Upper lobe of right lung (tissue), 1 donor: ENCODE data around the gene ITPR2. TPM values are rescaled to one million over a fixed set of nuclear protein-coding genes. Genes with fewer than 3 reads are reported as not detected.

Source experiments
- ATAC-seq: fragments of 200-7000 bp; cut with Tn5 transposase; one replicate; pipeline ENCODE4 v1.9.1; 2020; ENCODE audit warnings: mild to moderate bottlenecking, moderate library complexity
- DNase-seq: peaks from one replicate; pipeline ENCODE4 v3.0.0-alpha.2; 2020
- H3K27ac ChIP-seq: fragments of 200-600 bp; one replicate; pipeline ENCODE4 v1.8.0; 2022
- H3K27me3 ChIP-seq: fragments of 200-600 bp; one replicate; pipeline ENCODE4 v1.8.0; 2022; ENCODE audit warnings: mild to moderate bottlenecking
- H3K36me3 ChIP-seq: fragments of 200-600 bp; one replicate; pipeline ENCODE4 v1.8.0; 2022
- H3K4me1 ChIP-seq: fragments of 200-600 bp; one replicate; pipeline ENCODE4 v1.8.0; 2022
- H3K4me3 ChIP-seq: fragments of 200-600 bp; one replicate; pipeline ENCODE4 v1.8.0; 2022; ENCODE audit warnings: mild to moderate bottlenecking
- H3K9me3 ChIP-seq: fragments of 200-600 bp; one replicate; pipeline ENCODE4 v1.8.0; 2022
- CTCF ChIP-seq: fragments of 200-600 bp; IDR thresholded peaks from one replicate; pipeline ENCODE4 v1.8.0; 2022; ENCODE audit warnings: antibody characterized with exemption
- intact Hi-C: fragments of 100-400 bp; cut with DNase I; formaldehyde crosslinking; loops from one replicate; pipeline ENCODE4 v1.11.0; 2022
- total RNA-seq: library from RNA; stranded (reverse); fragmentation: NEBNext Ultra II Directional; extraction: Animal tissue kit (Norgen Biotek cat#: 25700); gene quantifications from one replicate; pipeline ENCODE4 v1.2.1, GENCODE V29; 2021
- donor health status: DM: no; HTN: yes; CAD: no; lungs with severe emphysema.

ITPR2 gene
- total RNA-seq, 1 donor from 2014 or later, result 50.8 TPM

DNA sequence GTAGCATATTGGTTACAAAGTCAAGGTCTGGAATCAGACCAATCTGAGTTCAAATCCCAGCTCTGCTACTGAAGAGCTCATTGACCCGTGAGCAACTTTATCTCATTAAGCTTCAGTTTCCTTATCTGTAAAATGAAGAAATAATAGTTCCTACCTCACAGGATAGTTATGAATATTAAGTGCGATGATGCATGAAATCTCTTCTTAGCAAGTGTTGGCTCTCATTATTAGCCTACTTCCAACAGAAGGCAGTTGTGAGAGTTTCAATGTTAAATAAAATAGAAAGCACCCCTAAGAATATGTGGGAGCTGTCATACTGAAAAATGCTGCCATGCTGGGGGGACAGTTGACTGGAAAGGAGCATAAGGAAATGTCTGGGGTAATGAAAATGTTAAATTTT, 39.0 kb upstream of the ITPR2 start:
- intact Hi-C loops, result no loop called here
- DNase-seq (no peak), ATAC-seq (no peak)
- Histone ChIP-seq H3K4me3 (no peak overlapping the region), H3K27me3 (no peaks in the 10 kb centered on the region), H3K36me3 (no peaks in the 10 kb centered on the region), H3K27ac (no peak overlapping the region), H3K4me1 (peaks cover 16% of the 10 kb centered on the region), H3K9me3 (no peaks in the 10 kb centered on the region)
- no peak for TF ChIP-seq CTCF

- intact Hi-C loops, result no loop called here
- peak overlapping the region; percentile 34 for H3K27ac ChIP-seq
- no peaks in the 10 kb centered on the region for H3K9me3 ChIP-seq
- H3K4me3 ChIP-seq, result no peak overlapping the region
- DNase-seq (peak; percentile 69), ATAC-seq (peak; percentile 85)
- no peaks in the 10 kb centered on the region for H3K27me3 ChIP-seq
- no peak for TF ChIP-seq CTCF
- peaks cover 16% of the 10 kb centered on the region for H3K4me1 ChIP-seq
- no peaks in the 10 kb centered on the region for H3K36me3 ChIP-seq
These were observed 37.8 kb upstream of the ITPR2 start for GRCh38 chr12:26870491-26871419.

GRCh38 chr12:26869908-26870459, 37.0 kb upstream of the ITPR2 start:
- H3K27ac ChIP-seq, result no peak overlapping the region
- H3K9me3 ChIP-seq, result no peaks in the 10 kb centered on the region
- no peaks in the 10 kb centered on the region for H3K36me3 ChIP-seq
- H3K4me1 ChIP-seq, result peaks cover 16% of the 10 kb centered on the region
- ATAC-seq (no peak), DNase-seq (no peak)
- intact Hi-C loops, result no loop called here
- no peak for TF ChIP-seq CTCF
- H3K27me3 ChIP-seq, result no peaks in the 10 kb centered on the region
- H3K4me3 ChIP-seq, result no peak overlapping the region

DNA sequence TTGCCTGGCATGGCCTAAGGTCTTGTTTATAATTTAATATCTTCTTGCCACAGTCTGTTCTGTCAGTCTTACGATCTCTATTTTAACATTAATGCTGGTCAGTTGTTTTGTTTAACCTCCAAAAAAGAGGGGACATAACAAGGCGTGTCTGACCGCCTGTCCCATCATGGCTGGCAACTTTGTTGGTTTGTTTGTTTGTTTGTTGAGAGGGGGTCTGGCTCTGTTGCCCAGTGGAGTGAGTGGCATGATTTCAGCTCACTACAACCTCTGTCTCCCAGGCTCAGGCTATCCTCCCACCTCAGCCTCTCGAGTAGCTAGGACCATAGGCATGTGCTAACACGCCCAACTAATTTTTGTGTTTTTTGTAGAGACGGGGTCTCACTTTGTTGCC, 36.1 kb upstream of the ITPR2 start:
- no peaks in the 10 kb centered on the region for H3K9me3 ChIP-seq

GRCh38 chr12:26868447-26869103, 35.6 kb upstream of the ITPR2 start:
- intact Hi-C loops, result no loop called here
- Histone ChIP-seq H3K27me3 (no peaks in the 10 kb centered on the region), H3K36me3 (no peaks in the 10 kb centered on the region)

More for the DNA sequence above, 36.1 kb upstream of the ITPR2 start:
- Histone ChIP-seq H3K27me3 (no peaks in the 10 kb centered on the region), H3K27ac (no peak overlapping the region), H3K4me1 (peaks cover 16% of the 10 kb centered on the region), H3K4me3 (no peak overlapping the region), H3K36me3 (no peaks in the 10 kb centered on the region)
- no peak for TF ChIP-seq CTCF
- intact Hi-C loops, result no loop called here
- ATAC-seq (no peak), DNase-seq (no peak)

More at GRCh38 chr12:26868447-26869103, 35.6 kb upstream of the ITPR2 start:
- DNase-seq, result no peak
- Histone ChIP-seq H3K27ac (no peak overlapping the region), H3K4me1 (peaks cover 16% of the 10 kb centered on the region), H3K9me3 (no peaks in the 10 kb centered on the region), H3K4me3 (no peak overlapping the region)
- no peak for ATAC-seq
- TF ChIP-seq CTCF, result no peak
